Subcutaneous adipose tissue (tissue), 4 donors: ENCODE measurements around the gene GRXCR2. TPM values are rescaled to one million over a fixed set of nuclear protein-coding genes. Genes with fewer than 3 reads are reported as not detected.

Source experiments
- total RNA-seq, 4 donors: library from RNA; depleted of rRNA; stranded (reverse); fragments of >200 nt; gene quantifications; one replicate each; pipeline ENCODE4 v1.1.0, GENCODE V29; 2016
- TF ChIP-seq, protein P1 (sequence below): fragments of 450-650 bp; IDR thresholded peaks from one replicate; pipeline ENCODE4 v1.5.1; 2016; ENCODE audit warnings: low read depth, mild to moderate bottlenecking, control low read depth, antibody characterized with exemption, moderate library complexity

Gene GRXCR2
- total RNA-seq, 4 donors from 2014 or later, result not detected

DNA sequence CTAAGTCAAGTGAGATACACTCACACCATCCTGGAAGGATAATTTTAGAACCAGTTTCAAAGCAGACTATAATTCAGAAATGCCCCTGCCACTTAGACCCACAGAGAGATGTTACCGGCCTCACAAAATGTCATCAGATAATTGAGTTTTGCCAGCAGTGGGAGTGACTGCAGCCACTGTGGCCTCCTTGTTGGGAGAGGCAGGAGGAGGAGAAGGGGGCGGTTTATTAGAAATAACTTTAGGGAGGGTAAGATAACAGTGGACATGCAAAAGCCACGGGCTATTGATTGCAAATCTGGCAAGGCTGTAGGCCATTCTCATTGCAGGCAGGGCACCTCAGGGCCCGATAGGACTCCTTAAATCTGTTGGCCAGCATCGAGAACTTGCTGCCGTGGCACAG, 13.4 kb downstream of the GRXCR2 start:
- TF ChIP-seq, protein P1, sequence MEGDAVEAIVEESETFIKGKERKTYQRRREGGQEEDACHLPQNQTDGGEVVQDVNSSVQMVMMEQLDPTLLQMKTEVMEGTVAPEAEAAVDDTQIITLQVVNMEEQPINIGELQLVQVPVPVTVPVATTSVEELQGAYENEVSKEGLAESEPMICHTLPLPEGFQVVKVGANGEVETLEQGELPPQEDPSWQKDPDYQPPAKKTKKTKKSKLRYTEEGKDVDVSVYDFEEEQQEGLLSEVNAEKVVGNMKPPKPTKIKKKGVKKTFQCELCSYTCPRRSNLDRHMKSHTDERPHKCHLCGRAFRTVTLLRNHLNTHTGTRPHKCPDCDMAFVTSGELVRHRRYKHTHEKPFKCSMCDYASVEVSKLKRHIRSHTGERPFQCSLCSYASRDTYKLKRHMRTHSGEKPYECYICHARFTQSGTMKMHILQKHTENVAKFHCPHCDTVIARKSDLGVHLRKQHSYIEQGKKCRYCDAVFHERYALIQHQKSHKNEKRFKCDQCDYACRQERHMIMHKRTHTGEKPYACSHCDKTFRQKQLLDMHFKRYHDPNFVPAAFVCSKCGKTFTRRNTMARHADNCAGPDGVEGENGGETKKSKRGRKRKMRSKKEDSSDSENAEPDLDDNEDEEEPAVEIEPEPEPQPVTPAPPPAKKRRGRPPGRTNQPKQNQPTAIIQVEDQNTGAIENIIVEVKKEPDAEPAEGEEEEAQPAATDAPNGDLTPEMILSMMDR, result no peak

DNA sequence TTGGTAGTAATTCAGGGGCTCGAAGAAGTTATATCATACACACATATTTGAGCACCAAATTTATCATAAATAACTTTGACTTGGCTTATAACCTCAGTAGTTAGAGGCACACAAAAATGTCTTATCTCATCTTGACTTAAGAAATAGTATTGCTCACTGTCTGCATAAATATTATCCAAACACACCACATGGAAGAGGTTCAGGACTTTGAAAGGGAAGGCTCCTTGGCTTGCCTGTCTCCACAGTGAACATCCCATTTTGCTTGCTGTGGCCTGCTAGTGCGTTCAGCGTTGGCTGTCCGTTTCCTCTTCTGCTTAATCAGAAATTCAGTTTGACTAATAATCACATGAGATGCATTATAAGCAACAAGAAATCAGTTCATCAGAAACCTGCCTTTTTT, 13.9 kb downstream of the GRXCR2 start:
- TF ChIP-seq, protein P1, result no peak

DNA sequence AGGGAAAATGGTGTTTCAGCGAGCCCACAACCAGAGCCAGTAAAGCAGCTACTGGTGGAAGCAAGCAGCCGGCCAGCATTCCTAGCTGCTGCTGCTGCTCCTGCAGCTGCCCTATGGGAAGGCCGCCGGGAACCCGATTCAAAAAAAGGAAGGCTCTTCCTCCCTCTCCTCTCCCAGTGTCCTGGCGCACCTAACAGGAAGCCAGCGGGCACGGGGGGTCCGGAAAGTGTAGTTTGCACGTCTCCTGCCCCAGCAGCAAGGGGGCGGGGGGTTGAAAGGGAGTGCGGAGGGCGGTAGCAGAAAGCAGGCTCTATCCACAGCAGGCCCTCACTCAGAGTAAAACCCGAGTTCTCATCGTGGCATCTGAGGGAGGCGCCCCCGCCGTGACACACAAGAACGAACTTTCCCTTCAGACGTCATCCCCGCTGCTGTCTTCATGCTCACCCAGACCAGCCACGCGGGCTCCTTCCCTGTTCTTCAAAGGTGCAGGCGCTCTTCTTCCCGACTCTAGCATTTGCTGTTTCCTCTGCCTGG, 16.5 kb downstream of the GRXCR2 start:
- TF ChIP-seq, protein P1, result no peak

DNA sequence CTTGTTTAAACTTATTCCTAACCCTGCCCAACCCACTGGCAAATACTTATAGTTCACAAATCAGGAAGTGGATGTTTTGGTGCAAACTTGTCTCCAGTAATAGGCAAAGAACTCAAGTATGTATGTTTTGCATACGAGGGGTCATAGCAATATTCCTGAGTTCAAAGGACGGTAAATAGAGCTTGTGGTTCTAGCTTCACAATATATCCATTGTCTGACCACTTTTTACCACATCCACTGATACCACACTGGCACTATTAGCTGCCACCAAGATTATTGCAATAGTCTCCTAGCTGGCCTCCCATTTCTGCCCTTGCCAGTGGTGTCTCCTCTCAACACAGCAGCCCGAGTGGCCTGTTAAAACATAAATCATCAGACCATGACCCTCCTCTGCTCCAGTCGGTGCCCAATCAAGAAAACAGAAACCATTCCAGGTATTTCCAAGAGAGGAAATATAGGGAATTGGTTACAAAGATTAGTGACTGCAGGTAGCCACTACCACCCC, 17.0 kb downstream of the GRXCR2 start:
- TF ChIP-seq, protein P1, result no peak

DNA sequence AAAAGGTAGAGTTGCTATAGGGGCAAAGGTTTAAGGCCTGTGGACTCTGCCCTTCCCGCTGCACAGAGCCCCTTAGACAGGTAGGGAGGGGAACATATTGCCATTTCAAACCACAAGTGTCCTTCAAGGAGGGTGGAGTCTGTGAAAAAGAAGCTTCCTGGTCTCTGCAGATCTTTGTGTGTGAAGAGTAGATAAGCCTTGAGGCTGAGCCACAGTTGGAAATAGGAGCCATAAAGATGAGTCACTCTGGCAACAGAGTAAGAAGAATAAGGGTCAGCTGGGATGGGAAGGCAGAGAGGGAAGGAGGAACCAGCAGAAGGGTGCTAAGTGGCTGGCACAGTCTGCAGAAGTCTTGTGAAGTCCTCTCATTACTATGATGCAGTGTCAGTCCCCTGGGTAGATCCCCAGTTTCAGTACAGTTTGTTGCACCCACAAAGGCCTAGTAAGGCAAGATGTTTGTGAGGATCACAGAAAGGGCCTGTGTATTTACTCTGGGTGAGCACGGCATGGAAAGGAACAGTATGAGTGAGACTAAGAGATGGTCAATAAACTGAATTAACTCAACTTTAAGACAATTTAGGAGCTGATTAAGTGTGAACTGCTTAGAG, 18.1 kb downstream of the GRXCR2 start:
- TF ChIP-seq, protein P1, result no peak

DNA sequence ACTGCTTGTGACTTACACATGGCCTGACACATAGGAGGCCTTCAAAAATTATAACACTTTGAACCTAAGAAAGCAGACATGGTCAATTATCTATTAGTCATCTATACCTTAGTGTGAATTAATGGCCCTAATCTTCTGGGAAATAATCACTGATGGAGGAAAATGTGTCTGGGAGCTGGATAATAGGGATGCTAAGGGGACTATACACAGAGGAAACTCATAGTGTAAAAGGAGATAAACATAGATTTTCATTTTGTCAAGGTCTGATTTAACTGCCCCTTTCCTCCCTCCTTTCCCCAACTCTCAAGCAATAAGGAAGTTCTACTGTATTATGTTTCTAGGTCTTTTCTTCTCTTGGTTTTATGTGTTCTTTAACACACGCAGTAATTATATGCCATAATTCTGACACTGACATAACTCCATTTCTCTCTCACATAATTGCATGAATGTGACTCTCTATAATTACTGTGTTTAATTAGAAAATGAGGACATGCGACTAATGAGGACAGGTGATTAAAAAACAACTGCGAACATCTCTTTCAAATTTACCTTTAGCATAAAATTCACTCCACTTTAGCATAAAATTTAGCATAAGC, 18.9 kb downstream of the GRXCR2 start:
- TF ChIP-seq, protein P1, result no peak

DNA sequence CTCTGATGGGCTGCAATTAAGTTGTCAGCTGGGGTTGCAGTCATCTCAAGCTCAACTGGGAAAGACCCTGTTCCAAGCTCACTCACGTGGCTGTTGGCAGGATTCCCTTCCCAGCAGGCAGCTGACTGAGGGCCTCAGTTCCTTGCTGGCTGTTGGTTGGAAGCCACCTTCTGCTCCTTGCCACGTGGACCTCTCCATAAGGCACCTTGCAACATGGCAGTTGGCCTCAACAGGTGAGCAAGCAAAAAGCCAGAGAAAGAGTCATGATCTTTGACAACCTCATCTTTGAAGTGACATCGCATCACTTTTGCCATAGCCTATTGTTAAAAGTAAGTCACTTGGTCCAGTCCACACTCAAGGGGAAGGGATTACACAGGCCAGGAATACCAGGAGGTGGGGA, 19.8 kb downstream of the GRXCR2 start:
- TF ChIP-seq, protein P1, result no peak
